Activated gamma-delta T cell (primary cell): ENCODE data around the gene HDGFL2.
"Not testable (repeated sequence)": the region's sequence is repeated elsewhere in the genome, so short reads cannot be mapped to it uniquely, and the experiment has no call there.

Experiments used
- DNase-seq: peaks from one replicate; lab custom pipeline; 2025; lab: John Stamatoyannopoulos, UW

The HDGFL2 gene

DNA sequence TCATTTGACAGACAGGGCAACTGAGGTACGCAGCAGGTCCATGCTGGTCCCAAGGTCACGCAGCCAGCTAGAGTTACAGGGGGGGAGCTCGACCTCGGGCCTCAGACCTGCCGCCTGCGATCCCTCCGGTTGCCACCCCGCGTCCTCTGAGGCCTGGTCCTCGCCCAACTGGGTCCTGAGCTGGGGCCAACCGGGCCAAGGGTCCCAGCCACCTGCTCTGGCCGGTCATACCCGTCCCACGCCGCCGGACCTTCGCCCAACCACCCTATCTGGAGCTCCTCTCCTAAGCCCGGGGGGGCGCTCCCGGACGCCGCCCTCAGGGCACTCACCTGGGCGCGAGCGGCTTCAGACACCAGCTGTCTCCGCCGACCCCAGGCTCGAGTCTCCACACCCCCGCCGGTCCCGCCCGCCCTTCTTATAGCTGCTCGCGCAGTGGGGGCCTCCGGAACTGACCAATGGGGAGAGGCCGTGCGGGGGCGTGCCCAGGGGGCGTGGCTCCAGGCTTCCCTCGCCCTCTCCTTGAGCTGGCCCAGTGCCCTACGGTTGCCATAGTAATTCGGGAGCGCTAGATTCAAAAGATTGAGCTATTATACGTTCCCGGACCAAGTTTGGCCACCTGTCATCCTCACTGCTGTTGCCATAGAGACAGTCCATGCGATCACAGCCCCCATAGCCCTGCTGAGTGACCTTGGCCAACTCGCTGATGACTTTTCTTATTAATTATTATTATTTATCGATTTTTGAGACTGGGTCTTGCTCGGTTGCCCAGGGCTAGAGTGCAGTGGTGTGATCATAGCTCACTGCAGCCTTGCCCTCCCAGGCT is 63.0 kb downstream of the HDGFL2 start, which contains the start of gene PLIN5:
Gene PLIN5, minus strand, starts transcription at position 389 of the 823 bp plus-strand sequence. CDS start 1,150 bp downstream, outside the sequence.
- DNase-seq, result no peak

DNA sequence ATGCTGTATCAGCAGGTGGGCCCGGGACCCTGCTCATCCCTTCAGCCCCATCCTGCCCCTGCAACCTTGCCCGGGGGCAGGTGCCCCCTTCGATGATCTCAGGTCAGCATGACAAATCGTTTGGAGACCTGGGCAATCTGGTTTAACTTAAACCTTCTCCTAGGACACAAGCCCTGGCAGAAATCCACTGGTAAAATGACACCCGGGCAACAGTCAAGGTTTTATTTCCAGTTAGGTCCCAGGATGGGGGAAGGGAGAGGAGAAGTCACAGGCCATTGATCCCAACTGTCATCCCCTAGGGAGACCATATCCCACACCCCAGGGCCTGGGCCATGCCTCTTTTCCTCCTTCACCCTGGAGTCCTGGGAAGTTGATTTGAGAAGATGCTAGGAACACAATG is 64.7 kb downstream of the HDGFL2 start:
- no peak for DNase-seq

DNA sequence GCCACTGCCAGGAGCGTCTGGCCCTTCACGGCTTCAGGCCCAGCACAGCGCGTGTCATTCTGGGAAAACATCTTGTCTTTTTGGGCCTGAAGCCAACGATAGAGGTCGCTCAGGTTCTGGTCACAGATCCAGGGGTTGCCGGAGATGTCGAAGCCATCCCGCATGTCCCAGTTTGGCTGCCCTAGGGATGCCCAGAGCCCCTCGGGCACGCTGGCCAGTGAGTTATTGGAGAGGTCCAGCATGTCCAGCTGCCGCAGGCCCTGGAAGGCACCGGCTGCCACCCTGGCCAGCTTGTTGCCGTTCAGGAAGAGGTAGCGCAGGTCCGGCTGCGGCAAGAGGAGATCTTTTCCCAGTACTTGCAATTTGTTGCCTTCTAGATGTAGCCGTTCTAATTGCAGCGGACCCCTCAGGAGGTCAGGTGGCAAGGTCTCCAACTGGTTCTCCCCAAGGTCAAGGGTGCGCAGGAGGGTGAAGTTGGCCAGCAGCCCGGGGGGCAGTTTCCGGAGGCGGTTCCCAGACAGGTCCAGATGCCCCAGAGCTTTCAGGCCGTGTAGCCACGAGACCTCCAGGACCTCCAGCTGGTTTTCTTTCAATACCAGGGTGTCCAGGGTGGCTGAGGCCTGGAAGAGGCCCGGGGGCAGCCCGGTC is 66.0 kb downstream of the HDGFL2 start:
- no peak for DNase-seq

DNA sequence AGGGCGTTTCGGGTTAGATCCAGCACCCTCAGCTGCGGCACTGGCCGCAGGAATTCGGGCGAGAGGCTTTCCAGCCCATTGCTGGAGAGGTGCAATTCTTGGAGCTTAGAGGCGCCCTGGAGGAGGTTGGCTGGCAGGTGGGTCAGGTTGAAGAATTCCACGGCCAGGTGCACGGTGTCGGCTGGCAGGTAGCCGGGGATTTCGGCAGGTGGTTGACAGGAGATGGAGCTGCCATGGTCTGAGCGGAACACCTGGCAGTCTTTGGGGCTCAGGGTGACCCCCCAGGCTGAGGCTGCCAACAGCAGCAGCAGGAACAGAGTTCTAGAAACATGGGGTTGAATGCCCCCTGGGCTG is 66.5 kb downstream of the HDGFL2 start:
- DNase-seq, result no peak

DNA sequence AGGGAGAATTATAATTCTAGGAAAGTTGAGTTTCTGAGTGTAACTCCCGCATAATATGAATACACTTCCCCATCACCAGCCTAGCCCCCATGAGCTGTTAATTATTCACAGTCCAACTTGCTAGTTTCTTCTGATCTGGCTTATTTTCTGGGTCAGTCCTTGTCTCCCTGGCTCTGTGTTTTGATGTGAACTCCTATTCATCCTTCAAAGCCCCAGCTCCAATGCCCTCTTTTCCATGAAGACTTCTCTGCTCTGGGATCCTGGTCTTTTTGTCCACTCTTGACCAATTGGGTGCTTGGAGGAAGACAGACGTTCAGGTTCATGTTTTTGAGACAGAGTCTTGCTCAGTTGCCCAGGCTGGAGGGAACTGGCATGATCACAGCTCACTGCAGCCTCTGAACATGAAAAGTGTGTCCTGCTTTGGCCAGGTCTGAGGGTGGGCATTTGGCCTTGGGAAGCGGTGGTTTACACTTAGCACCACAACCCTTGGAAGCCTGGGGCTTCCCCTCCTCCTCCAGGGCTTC is 67.1 kb downstream of the HDGFL2 start:
- no peak for DNase-seq

DNA sequence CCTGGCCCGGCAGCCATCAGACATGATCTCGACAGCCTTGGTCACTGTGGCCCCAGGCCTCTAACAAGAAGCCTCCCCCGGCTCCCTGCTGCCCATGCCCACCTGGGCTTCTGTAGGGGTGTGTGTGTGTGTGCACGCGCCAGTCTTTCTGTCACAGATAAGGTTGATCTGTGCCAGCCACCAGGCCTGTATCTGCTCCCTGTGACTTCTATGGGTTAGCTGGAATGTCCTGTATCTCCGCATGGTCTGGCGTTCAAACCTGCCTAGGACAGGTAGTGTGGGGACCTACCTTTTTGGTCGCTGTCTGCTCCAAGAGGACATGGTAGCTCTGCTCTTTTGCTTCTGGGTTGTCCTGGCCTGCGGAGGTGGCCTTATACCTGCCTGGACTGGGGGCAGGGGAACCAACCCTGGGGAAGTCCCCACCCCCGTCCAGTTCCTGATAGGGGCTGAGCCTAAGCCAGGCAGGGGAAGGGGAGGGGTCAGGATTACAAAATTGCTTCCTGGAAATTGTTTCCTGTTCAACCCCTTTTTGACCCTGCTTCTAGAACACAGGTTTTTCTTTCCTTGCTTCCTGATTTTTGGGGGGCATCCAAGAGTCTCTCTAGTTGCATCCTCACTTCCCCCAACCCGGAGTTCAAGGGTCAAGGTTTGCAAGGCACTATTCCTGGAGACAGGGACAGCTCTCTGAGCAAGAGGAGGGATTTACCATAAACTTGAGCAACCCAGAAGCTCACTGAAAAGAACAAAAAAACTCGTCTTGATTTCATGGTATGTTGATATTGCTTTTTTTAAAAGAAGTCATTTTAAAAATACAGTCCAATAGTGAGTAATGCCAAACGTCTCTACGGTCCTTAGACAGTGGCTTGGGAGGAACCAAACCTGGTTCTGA is 67.8 kb downstream of the HDGFL2 start, which contains the start of gene LRG1:
Gene LRG1, minus strand, starts transcription at position 344 of the 889 bp plus-strand sequence. Its CDS starts 23 bp downstream, at position 321.
- DNase-seq, result no peak

DNA sequence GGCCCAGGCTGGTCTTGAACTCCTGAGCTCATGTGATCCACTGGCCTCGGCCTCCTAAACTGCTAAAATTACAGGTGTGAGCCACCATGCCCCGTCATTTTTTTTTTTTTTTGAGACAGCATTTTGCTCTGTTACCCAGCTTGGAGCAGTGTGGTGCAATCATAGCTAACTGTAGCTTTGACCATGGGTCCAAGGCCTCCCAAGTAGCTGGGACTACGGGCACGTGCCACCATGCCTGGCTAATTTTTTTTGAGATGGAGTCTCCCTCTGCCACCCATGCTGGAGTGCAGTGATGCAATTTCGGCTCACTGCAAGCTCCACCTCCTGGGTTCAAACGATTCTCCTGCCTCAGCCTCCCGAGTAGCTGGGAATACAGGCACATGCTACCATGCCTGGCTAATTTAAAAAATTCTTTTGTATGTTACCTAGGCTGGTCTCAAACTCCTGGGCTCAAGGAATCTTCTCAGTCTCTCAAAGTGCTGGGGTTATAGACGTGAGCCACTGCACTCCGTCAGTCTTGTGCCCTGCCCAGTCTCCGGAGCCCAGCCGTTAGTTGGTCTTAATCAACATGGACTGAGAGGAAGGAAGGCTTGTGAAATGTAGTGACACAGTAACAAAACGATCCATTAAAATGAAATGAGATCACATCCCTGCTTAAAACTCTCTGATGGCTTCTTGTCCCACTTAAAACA is 69.2 kb downstream of the HDGFL2 start:
- DNase-seq, result no peak

DNA sequence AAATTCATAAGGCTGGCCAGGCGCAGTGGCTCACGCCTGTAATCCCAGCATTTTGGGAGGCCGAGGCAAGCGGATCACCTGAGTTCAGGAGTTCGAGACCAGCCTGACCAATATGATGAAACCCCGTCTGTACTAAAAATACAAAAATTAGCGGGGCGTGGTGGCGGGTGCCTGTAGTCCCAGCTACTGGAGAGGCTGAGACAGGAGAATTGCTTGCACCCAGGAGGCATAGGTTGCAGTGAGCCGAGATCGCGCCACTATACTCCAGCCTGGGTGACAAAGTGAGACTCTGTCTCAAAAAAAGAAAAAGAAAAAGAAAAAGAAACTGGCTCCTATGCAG is 69.7 kb downstream of the HDGFL2 start:
- DNase-seq, result not testable (repeated sequence)

DNA sequence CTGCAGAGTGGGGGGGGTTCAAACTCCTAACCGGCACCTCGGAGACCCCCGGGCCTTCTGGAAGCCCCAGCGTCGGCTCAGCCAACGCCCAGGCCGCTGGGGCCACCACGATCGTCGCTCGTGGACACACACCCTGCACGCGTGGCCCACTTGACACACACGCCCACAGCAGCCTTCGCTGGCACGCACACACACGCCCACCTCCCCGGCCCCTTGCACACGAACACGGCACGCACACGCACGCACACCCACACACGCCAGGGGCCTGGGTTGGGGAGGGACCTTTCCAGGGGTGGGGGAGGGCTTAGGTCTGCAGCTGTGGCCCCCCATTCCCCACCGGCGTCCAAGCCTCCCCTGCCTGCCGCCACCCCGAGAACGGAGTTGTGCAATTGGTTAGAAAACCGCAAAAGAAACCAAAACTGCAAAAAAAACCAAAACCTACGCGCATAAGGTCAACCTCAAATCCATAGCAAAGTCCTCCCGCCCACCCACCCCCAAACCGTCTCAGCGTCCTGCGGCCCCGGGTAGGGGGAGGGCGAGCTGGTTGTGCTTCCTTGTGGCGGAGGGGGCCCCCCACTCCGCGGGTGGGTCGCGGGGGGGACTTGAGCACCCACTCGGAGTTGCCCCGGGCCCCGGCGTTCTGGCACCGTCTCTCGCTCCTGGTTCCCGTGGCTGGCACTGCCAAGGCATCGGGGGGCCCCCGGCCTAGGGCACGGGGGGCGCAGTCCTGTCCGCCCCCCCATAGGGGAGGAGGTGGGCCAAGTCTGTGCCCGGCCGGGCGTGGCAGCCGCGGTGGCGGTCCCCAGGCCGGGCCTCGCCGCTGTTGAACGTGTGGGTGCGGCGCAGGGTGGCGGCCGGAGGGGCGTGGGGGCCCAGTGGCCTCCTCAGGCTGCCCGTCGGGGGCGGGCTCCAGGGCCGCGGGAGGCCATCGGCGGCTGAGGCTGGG is 71.1 kb downstream of the HDGFL2 start:
- DNase-seq, result no peak

DNA sequence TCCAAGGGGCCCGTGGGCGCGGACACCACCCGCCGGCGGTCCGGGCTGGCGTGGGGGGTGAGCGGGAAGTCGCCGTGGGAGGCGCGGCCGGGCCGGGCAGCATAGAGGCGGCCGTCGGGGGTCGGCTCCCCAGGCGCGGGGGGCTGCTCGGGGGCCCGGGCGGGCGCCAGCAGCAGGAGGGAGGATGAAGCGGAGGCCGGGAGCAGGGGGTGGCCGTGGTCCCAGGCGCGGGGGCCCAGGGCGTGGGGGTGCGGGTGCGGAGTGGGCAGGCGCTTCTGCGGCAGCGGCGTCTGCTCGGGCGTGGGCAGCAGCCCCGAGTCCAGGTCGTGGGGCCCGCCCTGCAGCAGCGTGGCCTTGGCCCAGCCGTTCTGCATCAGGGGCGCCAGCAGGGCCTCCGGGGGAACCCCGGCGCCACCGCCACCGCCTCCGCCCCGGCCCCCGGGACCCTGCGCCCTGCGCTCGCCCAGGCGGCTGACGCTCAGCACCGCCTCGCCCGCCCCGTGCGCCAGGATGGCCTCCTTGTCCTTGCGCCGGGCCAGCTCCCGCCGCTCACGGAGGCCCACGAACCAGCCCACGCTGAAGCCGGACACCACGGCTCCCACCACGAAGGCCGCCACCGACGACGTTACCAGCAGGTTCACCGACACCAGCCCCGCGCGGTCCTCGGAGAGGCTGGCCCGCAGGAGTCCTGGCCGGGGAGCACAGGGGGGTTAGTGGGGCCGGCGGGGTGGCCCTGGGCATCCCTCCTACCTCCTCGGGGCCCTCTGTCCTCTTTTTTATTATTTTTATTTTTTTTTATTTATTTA is 71.9 kb downstream of the HDGFL2 start:
- DNase-seq, result no peak

DNA sequence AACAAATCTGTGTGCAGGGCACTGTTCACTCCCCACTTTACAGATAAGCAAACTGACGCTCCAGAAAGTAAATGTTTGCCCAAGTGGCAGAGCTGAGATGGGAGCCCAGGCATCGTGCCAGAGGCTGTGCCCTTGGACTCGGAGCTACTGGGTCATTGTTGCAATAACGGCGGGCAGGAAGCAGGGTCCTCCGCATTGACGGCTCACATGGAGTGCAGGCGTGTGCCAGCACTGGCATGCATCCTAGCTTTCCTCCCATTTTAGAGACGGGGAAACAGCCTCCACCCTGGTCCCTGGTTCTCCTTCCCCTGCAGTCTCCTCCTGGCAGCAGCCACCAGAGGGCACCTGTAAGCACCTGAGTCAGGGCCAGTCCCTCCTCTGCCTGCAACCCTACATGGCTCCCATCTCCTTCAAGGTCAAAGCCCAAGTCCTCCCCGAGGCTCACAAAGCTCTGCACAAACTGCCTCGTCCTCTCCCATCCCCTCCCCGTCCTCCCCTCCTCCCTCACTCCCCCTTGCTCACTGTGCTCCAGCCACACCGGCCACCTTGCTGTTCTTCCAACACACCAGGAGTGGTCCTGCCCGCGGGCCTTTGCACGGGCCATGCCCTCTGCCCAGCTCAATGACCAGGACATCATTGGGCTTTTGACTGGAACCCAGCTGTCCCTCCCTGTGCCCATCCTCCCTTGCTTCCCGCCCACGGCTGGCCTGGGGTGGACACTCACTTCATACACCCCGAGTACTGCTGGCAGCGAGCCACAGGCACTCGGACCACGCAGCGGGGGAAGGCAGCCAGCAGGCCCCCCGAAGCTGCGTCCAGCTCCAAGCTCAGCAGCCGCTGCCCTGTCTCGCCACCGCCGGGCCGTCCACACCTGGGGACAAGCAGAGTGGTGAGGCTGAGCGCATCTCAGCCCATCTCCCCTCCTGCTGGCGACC is 75.5 kb downstream of the HDGFL2 start:
- no peak for DNase-seq

DNA sequence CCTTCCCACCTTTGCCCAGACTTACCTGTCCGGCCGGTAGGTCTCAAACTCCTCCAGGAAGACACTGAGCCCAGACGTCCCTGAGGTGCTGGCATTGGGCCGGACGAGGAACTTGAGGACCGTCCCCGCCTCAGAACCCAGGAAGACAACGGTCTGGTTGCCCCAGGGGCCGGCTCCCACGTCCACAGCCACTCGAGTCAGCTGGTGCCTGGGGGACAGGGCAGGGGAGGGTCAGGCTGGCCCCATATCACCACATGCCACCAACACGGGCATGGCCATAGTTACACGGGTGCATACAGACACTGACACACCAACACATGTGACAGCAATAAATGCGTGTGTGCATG is 76.1 kb downstream of the HDGFL2 start:
- no peak for DNase-seq

DNA sequence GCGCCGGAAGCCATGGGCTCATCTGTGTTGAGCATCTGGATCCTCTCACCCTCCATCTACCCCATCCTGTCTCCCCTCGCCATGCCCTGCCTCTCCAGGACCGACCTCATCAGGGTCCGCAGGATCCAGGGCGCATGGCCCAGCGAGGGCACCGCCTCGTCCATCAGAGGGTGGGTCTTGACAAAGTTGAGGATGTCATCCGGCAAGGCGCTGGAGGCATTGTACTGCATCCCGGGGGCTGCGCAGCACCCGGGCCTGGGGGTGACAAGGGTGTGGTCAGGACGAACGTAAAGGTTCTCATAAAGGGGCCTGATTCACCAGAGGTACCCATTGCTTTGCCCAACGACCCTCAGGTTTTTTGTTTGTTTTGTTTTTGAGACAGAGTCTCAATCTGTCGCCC is 77.9 kb downstream of the HDGFL2 start:
- no peak for DNase-seq

DNA sequence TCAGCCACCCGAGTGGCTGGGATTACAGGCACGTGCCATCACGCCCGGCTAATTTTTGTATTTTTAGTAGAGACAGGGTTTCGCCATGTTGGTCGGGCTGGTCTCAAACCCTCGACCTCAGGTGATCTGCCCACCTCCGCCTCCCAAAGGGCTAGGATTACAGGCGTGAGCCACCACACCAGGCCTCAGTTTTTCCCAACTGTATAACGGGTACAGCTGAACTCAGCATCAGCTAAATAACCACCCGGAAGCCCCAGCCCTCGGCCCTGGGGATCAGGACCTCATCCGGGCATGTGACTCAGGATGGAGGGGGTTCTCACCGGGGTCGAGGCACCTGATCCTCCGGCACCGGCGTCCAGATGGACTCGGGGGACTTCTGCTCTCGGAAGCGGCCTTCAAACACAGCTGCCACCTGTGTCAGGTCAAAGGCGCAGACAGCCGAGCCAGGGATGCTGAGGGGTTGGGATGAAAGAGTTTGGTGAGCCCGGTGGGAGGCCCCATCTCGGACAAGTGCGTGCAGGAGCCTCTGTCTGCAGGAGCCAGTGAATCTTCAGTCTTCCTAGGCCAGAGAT is 78.5 kb downstream of the HDGFL2 start:
- DNase-seq, result no peak
